COLO829 (cell line): ENCODE data around the gene MICAL3.
A peak's percentile ranks its signal among the peaks of the same experiment; 100 is the strongest.

Experiments
- DNase-seq: peaks from one replicate; pipeline ENCODE4 v3.0.0; 2012; ENCODE audit warnings: low spot score

MICAL3 gene

DNA sequence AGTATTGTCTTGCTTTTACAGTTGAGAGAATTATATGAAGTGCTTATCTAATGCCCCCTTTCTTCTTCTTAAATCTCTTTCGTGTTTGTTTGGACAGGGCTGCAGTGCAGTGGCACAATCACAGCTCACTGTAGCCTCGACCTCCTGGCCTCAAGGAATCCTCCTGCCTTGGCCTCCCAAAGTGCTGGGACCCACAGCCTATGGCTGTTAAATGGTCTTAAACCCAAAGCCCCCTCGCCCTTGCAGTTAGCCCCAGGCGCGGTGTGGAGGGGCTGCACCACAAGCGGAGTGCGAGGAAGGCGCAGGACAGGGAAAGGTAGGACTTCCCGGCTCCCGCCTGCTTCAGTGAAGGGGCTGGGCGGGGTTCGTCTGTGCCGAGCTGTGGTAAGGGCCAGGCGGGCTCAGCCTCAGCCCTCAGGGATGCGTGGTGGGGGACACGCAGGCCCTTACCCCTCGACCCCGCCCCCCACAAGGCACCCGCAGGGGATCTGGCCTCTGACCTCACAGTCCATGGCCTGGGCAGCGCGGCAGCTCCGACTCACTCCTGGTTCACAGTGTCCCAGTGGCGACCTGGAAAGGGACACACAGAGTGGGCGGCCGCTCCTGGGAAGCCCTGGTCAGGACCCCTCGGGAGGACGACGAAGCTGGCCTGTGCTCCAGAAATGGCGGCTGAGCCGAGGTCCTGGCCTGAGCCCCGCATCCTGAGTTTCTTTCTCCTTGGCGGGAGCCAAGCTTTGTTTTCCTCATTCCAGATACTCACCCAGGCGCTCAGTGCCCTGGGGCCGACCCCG, 274.6 kb downstream of the MICAL3 start:
- no peak for DNase-seq

DNA sequence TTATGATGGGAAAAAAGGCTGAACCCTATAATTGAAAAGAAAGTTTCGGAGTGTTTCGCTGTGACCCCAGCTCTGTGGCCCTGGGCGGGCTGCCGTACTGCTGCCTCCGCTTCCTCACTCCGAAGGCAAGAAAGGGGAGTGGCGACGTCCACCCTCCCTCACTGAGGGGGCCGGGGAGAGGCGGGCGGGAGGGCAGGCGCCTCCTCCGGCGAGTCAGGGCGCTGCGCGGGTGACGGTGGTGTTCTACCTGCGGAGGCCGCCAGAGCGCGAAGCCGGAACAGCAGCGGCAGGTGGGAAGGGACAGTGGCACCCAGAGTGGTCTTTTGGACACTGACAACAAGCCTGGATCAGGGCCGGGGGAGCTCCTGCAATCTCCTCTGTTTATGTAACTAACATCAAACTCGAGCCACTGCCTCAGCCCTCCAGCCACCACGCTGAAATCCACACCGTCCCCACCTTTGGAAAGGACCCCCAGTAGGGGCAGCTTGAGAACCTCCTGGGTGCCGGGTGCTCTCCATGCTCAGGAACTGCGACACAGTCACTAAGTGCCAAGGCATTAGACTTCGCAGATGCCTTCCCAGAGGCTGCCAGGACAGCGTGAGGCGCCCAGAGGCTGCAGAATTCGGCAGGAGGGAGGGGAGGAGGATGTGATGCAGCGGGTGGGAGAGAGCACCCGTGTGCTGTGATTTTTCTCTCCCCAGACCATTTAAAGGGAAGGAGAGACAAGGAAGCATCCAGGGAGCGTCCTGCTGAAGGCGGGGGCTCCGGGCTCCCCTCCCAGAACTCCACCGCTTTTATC, 275.6 kb downstream of the MICAL3 start:
- no peak for DNase-seq

DNA sequence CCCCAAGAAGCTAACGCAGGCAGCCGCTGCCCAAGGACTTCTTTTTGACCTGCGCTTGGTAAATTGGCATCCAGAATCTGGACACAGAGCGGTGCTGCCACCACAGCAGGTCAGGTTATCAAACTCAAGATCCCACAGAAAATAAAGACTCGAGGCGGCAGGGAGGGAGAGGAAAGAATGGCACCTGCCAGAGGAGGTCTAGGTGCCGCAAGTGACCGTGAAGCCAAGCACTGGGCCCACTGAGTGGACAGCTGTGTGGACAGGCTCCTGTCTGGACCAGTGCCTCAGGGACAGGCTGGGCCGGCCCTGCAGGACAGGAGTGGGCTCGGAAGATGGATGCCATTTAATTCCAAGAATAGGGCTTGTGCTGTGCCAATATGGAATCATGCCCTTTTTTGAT, 277.4 kb downstream of the MICAL3 start:
- DNase-seq = no peak

DNA sequence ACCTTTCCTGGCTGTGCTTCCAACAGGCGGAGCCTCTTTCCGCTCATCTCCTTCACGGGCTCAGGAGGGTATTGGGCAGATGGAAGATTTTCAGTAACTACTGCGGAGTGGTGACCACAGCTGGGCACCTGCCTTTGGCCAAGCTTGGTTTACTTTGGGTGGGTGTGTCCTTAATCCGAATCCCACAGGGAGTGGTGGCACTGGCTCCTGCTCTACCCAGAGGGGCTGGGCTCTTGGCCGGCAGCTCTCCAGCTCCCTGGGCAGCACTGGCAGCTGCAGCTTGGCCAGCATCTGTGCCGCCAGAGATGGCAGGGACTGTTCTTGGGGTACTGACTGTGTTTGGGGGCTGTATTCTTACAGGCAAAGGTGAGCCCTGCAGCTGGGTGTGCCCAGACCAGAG, 279.9 kb downstream of the MICAL3 start:
- DNase-seq = no peak

DNA sequence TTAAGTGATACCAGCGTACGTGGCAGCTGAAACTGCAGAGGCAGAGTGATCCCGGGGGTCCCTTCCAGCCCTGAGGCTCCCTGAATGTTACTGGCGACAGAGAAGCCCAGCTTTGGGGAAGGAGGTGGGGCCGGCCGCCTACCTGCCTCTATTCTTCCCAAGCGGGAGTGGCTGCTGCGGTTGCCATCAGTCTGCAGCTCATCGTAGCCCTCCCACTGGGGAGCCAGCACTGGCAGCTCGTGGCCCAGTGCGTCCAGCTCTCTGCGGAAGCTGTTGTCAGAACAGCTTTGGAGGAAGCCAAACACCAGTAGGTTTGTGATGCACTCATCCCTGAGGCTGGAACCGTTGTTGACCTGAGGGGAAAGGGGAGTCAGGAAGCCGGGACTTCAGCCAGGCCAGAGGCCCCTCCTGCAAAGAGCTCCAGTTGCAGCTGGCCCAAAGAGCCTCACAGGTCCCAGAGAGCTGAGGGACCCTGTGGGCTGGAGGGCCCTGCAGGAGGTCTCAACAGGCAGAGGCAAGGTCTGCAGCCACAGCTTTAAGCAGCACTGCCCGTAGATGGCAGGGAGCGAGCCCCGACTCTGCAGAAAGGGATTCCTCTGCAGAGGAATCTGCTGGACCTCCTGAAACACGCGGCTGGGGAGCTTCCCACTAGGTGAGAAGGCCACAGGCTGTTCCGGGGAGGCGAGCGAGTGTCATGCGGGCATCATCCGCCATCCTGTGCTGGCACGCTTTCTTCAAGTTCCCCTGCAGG, 280.5 kb downstream of the MICAL3 start:
- no peak for DNase-seq

DNA sequence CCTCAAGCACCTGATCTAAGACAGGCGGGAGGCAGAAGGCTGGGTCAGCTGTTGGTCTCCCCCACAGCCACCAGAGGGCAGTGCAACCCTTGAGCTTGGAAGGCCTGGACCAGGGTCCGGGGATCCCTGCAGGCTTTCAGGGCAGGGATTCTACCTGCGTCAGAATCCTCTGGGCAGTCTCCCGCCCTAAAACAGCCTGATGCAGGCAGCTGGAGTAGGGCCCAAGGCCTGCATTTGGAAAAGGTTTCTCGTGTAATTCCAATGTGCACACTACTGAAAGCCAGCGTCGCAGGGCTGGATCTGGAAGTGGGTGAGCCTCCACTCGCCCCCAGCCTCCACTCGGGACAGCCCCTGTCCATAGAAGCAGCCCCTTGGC, 281.8 kb downstream of the MICAL3 start:
- DNase-seq = peak; percentile 80

DNA sequence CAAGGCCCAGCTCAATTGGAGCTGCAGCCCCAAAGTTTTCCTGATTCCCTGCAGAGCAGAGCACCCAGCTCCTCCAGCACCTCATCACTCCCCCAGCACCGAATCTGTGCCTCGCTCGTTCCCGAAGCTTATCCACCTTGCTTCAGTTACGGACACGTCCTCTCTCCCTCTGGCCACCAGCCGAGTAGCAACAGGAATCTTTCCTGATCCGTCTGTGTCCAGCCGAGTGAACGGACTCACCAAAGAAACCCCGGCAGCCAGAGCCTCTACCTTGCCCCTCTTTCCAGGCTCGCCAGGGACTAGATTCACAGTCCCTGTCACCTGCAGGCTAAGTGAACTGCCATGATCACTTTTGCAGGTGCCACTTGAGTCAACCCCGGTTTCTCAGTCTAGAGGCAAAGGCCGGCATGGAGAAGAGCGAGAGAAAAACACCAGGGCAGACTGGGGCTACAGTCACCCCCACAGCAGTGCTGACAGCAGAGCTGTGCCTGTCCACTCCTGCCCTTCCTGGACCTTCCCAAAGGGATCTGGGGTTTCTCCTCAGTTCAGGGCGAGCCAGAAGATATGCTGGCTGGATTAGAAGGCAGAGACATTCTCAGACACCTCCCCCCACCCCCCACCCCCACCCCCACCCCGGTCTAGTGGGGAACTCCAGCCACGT, 282.4 kb downstream of the MICAL3 start:
- DNase-seq = no peak

DNA sequence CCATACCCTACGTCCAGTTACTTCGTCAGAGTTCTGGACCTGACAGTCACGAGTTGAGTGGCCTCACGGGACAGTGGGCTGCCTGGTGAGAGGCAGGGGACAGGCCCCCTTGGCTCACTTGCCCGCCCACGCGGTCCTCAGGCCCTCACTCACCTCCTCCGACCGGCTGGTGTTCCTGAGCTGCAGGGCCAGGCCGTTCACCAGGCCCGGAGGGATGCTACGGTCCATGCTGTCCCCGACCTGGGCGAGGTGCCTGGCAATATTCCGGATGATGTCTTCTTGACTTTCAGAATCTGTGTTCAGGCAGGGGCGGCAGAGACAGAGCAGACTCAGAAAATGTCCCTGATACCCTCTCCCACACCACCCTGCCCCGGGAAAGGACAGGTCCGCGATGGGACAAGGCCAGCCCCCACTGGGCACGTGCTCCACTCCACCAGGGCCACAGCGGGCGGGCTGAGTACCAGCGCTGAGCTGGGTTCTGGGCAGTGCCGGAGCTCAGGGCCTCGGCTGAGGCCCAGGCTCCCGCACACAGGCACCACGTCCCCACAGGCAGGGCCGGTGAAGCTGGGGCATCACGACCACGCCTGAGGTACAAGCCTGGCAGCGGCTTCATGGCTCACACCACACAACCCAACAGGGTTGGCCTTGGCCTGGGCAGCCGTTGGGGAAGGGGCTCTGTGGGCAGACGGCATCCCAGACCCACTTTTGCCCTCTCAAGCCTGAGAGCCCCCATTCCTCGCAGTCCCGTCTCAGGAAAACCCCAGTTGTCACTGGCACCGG, 285.0 kb downstream of the MICAL3 start:
- DNase-seq = no peak

DNA sequence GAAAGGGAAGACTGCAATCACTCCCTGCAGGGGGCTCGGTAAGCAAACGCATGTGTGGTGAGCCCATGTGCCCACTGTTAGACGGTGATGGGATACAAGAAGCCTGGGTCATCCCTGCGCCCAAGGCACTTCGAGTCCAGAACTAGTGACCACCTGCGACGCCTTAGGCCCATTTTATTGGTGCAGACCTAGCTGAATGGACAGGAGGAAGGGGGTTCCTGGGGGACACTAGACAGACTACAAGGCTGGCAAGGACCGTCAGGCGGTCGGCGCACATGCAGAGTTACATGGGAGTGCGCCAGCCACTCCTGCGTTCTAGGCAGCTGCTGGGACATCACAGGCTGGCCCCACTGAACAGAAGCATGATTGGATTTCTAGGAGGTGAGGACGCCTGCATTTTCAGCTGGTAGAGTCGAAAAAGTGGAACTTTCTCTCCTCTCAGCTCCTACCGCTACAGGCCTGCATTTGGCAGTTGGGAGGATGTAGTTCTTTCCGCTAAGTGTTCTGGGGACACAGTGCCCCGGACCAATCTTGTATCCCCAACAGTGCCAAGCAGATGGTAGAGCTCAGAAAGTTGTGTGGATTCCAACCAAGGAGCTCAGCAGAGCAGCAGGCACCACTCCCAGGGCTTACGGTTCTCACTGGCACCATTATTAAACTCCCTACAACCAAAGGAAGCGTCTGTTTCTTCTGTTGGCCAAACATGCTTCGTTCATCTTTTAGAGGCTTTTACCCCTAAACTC, 285.8 kb downstream of the MICAL3 start:
- DNase-seq = no peak
